NCI-H2081 (cell line): ENCODE results near the gene PDZRN3.
A peak's percentile ranks its signal among the peaks of the same experiment; 100 is the strongest.
"Not testable (repeated sequence)": the region's sequence is repeated elsewhere in the genome, so short reads cannot be mapped to it uniquely, and the experiment has no call there.

Experiments
- DNase-seq, 2 experiments: peaks; one replicate each; lab custom pipeline; 2025; lab: John Stamatoyannopoulos, UW

Gene PDZRN3

GRCh38 chr3:73586628-73587027, 38.1 kb downstream of the PDZRN3 start:
- no peak for DNase-seq

GRCh38 chr3:73586190-73586589, 38.6 kb downstream of the PDZRN3 start:
- DNase-seq = peak; percentile 29 to 58

DNA sequence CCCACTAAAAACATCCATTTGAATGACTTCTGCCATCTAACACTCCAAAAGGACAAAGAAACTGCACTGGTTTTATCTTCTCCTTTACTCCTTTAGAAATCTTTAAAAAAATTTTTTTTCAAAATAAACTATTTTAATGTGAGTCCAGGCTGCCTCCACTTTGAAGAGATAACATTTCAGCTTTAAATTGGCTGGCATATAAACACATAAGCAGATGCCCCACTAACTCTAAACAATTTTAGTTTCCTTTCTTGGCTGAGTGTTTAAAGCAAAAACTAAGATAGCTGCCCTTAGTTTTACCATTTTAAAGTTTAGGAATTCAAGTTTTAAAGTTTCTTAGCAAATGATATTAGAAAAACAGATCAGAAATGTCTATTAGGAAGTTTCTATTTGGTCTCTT, 39.9 kb downstream of the PDZRN3 start:
- no peak for DNase-seq

GRCh38 chr3:73582535-73582934, 42.2 kb downstream of the PDZRN3 start:
- DNase-seq = no peak

- no peak for DNase-seq
Observed at GRCh38 chr3:73581134-73581846, 43.5 kb downstream of the PDZRN3 start.

GRCh38 chr3:73580343-73580742, 44.4 kb downstream of the PDZRN3 start:
- peak in 1 of 2 experiments; percentile 21 for DNase-seq

GRCh38 chr3:73577704-73578103, 47.0 kb downstream of the PDZRN3 start:
- no peak for DNase-seq

DNA sequence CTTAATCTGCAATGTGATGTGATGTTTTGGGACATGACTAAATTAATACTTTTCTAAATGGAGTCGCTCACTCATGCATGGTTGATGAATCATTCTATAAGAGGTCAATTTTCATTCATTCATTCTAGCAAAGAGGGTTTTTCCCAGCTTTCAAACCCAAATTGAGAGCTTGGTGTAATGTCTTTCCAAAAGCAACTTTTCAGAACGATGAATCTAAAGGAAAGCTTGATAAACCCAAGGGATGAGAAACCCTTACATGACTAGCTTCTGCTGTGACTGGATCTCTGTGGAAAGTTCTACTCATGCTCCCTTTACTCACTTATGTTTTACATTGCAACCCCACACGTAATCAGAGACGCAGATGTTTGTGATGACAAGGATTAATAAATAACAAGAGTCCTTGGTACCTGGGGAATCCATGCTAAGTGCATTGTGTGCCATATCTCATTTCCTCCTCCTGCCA, 47.7 kb downstream of the PDZRN3 start:
- no peak for DNase-seq

DNA sequence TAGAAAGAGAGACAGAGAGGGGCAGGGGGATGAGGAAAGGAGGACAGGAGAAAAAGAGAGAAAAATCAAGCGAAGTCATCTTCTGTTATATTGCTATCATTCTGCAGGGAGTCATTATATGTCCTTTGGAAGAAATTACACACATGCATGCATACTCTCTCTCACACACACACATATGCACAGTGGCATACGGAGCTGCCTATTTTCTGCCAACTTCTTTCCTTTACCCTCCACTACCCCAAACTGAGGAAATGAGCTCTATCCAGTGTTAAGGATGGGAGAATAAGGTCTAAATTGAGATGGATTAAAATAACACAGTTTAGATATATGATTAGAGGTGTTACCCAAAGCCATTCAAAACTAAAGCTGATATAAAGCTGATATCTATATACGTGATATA, 48.8 kb downstream of the PDZRN3 start:
- no peak for DNase-seq

GRCh38 chr3:73575519-73575918, 49.2 kb downstream of the PDZRN3 start:
- DNase-seq = no peak

- no peak for DNase-seq
Observed at GRCh38 chr3:73573204-73573603, 51.5 kb downstream of the PDZRN3 start.

DNA sequence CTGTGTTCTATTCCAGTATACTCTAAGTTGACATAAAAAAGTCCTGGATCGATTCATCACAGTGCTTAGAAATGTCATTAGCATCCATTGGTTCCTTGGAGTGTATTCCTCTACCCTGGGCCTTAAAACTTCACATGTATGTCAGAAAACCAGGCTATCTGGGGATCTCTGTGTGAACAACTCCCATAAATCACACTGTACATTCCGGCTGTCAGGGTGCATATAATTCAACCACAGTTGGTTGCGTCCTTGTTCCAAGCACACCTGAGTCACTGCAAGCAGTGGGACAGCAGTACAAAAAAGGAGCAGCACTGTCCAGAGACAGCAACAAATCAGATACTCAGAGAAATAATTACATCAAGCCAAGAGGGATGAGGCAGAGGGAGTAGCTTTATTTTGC, 52.4 kb downstream of the PDZRN3 start:
- DNase-seq = no peak

- no peak for DNase-seq
Observed at GRCh38 chr3:73571238-73571794, 53.4 kb downstream of the PDZRN3 start.

DNA sequence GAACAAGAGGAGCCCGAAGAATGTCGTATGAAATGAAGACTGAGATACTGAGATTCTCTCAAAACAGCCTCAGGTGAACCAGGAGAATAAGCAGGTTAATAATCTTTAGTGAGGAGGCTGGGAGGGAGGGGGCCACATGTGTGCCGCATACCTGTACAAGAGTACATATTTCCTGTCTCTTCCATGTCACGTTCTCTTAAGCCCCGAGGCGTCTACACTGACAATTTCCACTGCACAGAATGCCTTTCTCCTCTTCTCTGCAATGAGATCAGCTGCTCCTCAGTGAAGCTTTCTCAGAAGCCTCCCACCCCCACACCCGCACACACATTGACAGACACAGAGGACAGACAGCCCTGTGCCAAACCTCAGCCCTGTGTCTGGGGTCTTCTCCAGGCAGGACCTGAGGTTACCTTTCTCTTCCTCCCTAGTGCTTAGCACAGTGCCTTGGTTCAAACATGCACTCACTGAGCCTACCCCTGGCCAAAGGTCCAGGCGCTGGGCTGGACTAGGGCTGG, 55.4 kb downstream of the PDZRN3 start:
- DNase-seq = no peak

- no peak for DNase-seq
Observed at GRCh38 chr3:73568371-73568862, 56.3 kb downstream of the PDZRN3 start.

GRCh38 chr3:73565374-73565773, 59.4 kb downstream of the PDZRN3 start:
- not testable (repeated sequence) for DNase-seq

DNA sequence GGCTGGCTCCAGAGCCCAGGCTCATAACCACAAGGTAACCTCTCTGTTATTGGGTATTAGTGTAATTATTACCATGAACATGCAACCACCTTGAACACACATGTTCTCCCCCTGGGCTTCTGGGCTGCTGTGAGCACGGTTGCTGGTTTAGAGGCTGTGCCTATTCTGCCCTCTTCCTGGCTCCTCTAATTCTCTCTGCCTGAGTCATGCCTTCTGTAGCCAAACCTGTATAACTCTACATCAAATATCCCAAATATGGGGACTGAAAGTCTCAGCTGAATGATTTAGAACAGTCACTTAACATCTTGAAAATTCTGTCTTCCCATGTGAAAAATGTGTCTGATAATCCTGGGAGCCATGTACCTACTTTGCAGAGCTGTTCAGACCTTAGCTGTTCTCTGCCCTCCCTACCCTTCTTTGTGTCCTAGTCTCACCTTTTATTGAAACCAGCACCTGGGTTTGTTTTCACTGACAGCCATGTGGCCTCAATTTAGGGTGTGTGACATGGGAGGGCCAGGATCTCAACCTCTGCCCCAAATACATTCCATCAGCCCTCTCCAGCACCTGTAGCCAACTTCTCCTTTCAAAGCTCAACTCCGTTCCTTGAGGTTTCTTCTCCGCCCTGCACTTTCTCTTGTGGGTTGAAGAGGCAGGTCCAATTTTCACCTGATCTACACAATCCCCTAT, 60.7 kb downstream of the PDZRN3 start:
- no peak for DNase-seq

GRCh38 chr3:73561494-73561893, 63.2 kb downstream of the PDZRN3 start:
- DNase-seq = no peak

DNA sequence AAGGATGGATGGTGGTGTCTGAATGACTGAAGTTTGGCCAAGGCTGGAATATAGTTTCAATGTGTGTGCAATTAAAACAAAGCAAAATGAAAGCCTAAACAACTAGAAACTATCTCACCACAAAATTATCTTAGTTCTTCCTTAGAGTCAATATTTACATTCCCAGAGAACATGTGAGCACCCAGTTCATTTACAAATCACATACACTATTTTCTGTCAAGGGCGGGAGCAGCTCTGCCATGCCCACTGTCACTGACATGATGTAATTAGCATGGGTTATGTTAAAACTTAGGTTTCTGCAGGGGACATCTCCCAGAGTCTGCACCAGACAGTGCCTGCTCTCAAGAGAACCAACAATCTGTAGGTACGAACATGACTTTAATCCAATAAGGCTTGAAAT, 65.0 kb downstream of the PDZRN3 start:
- no peak for DNase-seq

DNA sequence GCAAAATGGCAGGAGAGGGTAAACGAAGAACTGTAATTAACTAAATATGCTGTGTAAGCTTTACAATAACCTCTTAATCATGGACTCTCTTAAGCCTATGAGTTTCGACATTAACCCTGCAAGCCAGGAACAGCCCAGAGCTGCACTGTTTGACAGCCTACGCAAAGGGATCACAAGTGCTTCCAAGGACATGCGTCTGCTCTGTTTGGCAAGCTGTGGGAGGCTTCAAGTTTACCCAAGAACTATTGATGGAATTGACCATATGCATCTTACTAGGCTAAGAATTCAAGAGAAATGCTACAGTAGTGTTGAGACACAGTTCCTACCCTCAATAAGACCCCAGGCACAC, 66.0 kb downstream of the PDZRN3 start:
- no peak for DNase-seq

GRCh38 chr3:73557986-73558726, 66.6 kb downstream of the PDZRN3 start:
- DNase-seq = no peak
